B cell (primary cell): Measurements from ENCODE around the gene FNDC11. TPM values are rescaled to one million over a fixed set of nuclear protein-coding genes. Genes with fewer than 3 reads are reported as not detected.
A peak's percentile ranks its signal among the peaks of the same experiment; 100 is the strongest.

Source experiments
- ATAC-seq: fragments of 200-7000 bp; cut with Tn5 transposase; one replicate; pipeline ENCODE4 v1.10.0; 2021; ENCODE audit warnings: low read depth, mild to moderate bottlenecking, moderate number of reproducible peaks, moderate library complexity
- CTCF ChIA-PET: fragments of 350-600 bp; sonication (Branson Sonifier 250); formaldehyde crosslinking; loops from one replicate; lab custom pipeline; 2021; ENCODE audit warnings: antibody characterized with exemption, inconsistent platforms; lab: Charles Lee
- POLR2A ChIA-PET: fragments of 350-600 bp; sonication (Branson Sonifier 250); formaldehyde crosslinking; loops from one replicate; lab custom pipeline; 2021; ENCODE audit warnings: antibody characterized with exemption; lab: Charles Lee
- DNase-seq: peaks from one replicate; pipeline ENCODE4 v3.0.0; 2013
- H2AFZ ChIP-seq: 2 replicates; pipeline ENCODE4 v1.6.1; 2012; ENCODE audit warnings: mild to moderate bottlenecking, low read depth, low read length; ENCODE audit not compliant: insufficient read depth, poor library complexity, severe bottlenecking
- H3K27ac ChIP-seq, 2 donors: 1 replicate in 1 of 2; 2 replicates in 1 of 2; pipeline ENCODE4 v1.5.1; 2012 to 2013; ENCODE audit warnings: low read length in 2 of 2, mild to moderate bottlenecking in 2 of 2, moderate library complexity in 1 of 2
- H3K27me3 ChIP-seq, 4 experiments: fragments of 200-600 bp in 1 of 4; sonication (generic) in 1 of 4; replicated peaks in 1 of 4; 1 replicate in 2 of 4; 2 replicates in 2 of 4; pipeline versions ENCODE4 v1.6.1 to v1.7.0; 2013 to 2016; ENCODE audit warnings: low read length in 3 of 4, mild to moderate bottlenecking in 2 of 4, mixed read lengths in 1 of 4, moderate library complexity in 1 of 4; ENCODE audit not compliant: insufficient read depth in 4 of 4, control insufficient read depth in 3 of 4; ENCODE audit errors: control extremely low read depth in 1 of 4
- H3K36me3 ChIP-seq, 2 experiments: replicated peaks in 1 of 2; 1 replicate in 1 of 2; 2 replicates in 1 of 2; pipeline versions ENCODE4 v1.6.1 to v1.7.1; 2013; ENCODE audit warnings: low read length in 1 of 2; ENCODE audit not compliant: insufficient read depth in 2 of 2, control insufficient read depth in 1 of 2; ENCODE audit errors: control extremely low read depth in 1 of 2, extremely low read depth in 1 of 2
- H3K4me1 ChIP-seq, 2 donors: fragments of 200-600 bp in 1 of 2; sonication (generic) in 1 of 2; 1 replicate in 1 of 2; 2 replicates in 1 of 2; pipeline versions ENCODE4 v1.5.1 to v1.6.1; 2013 to 2017; ENCODE audit warnings: low read length in 2 of 2; ENCODE audit not compliant: control insufficient read depth in 2 of 2, insufficient read depth in 2 of 2
- H3K4me2 ChIP-seq: replicated peaks from 2 replicates; pipeline ENCODE3; 2012; ENCODE audit warnings: mild to moderate bottlenecking, low read depth, low read length; ENCODE audit not compliant: poor library complexity, severe bottlenecking
- H3K4me3 ChIP-seq, 5 experiments: fragments of 200-600 bp in 1 of 5; sonication (generic) in 1 of 5; 1 replicate in 3 of 5; 2 replicates in 2 of 5; pipeline versions ENCODE4 v1.5.1 to v1.7.0; 2011 to 2016; ENCODE audit warnings: low read length in 4 of 5, mild to moderate bottlenecking in 4 of 5, low read depth in 2 of 5, control low read depth in 1 of 5, moderate library complexity in 1 of 5; ENCODE audit not compliant: insufficient read depth in 1 of 5; ENCODE audit errors: control extremely low read depth in 1 of 5, extremely low read depth in 1 of 5
- H3K79me2 ChIP-seq: fragments of 200-600 bp; sonication (generic); one replicate; pipeline ENCODE4 v1.6.0; 2016; ENCODE audit warnings: low read length; ENCODE audit not compliant: control insufficient read depth, insufficient read depth
- H3K9ac ChIP-seq: fragments of 200-600 bp; sonication (generic); 2 replicates; pipeline ENCODE4 v1.6.1; 2017; ENCODE audit warnings: mild to moderate bottlenecking, low read length, moderate library complexity
- H3K9me3 ChIP-seq, 3 donors: one replicate each; pipeline versions ENCODE4 v1.6.1 to v1.7.1; 2013; ENCODE audit warnings: low read length in 2 of 3; ENCODE audit not compliant: control insufficient read depth in 2 of 3, insufficient read depth in 1 of 3; ENCODE audit errors: control extremely low read depth in 1 of 3
- H4K20me1 ChIP-seq: 2 replicates; pipeline ENCODE4 v1.6.0; 2012; ENCODE audit warnings: mild to moderate bottlenecking, low read length; ENCODE audit not compliant: insufficient read depth, control insufficient read depth, poor library complexity, severe bottlenecking
- H3K27ac Mint-ChIP-seq: one replicate; pipeline ENCODE4 v1.8.0; 2021; ENCODE audit warnings: mixed read lengths
- H3K27me3 Mint-ChIP-seq: one replicate; pipeline ENCODE4 v1.8.0; 2021; ENCODE audit warnings: mixed read lengths
- H3K4me1 Mint-ChIP-seq: one replicate; pipeline ENCODE4 v1.8.0; 2021; ENCODE audit warnings: mixed read lengths
- H3K4me3 Mint-ChIP-seq: one replicate; pipeline ENCODE4 v1.8.0; 2021; ENCODE audit warnings: mixed read lengths
- H3K9me3 Mint-ChIP-seq: one replicate; pipeline ENCODE4 v1.8.0; 2022; ENCODE audit warnings: mixed read lengths; ENCODE audit not compliant: insufficient read depth
- CTCF ChIP-seq: fragments of 200-600 bp; IDR thresholded peaks from one replicate; pipeline ENCODE4 v1.8.0; 2022; ENCODE audit warnings: antibody characterized with exemption, mild to moderate bottlenecking
- EZH2 ChIP-seq: IDR thresholded peaks from 2 replicates; pipeline ENCODE4 v1.6.1; 2012; ENCODE audit warnings: borderline replicate concordance, low read depth, mild to moderate bottlenecking, moderate library complexity, low read length; ENCODE audit not compliant: insufficient read depth, poor library complexity, severe bottlenecking
- WGBS: methylation state at CpG from one replicate; pipeline ENCODE4 v1.1.5; 2013; ENCODE audit warnings: missing lambda C conversion rate; ENCODE audit not compliant: insufficient coverage; 5-methylcytosine and 5-hydroxymethylcytosine counted together
- intact Hi-C: fragments of 100-400 bp; cut with micrococcal nuclease; formaldehyde crosslinking; loops from one replicate; pipeline ENCODE4 v1.10.0; 2022
- polyA plus RNA-seq: library from polyadenylated mRNA; depleted of rRNA; stranded (reverse); fragments of >200 nt; gene quantifications from 2 replicates; pipeline ENCODE4 v1.2.3, GENCODE V29; 2012
- total RNA-seq, 2 donors: library from RNA; stranded (reverse); fragments of 120-200 nt in 1 of 2; gene quantifications; 1 replicate in 1 of 2; 2 replicates in 1 of 2; pipeline versions ENCODE4 v1.2.3 to v1.2.4, GENCODE V29; 2013 to 2022

The FNDC11 gene
- total and polyA plus RNA-seq, 2 donors (not counting 1 experiment from before 2014, with no cell fraction given) = 3.8 to 34.2 TPM

- H3K9me3 Mint-ChIP-seq = no peaks in the 10 kb centered on the region
- peaks cover 64% of the 10 kb centered on the region for H3K4me1 Mint-ChIP-seq
- ChIA-PET CTCF (interaction anchor here (1.0 to 1.9 kb wide), 4 partner anchors 8 to 78 kb away, joined by 3 to 8 read pairs (median 3); partner anchors contain the start of gene PTK6), POLR2A (interaction anchor here (0.6 kb wide), 1 partner anchor 137 kb away, joined by 3 read pairs; no protein-coding TSS in a partner anchor)
- Histone ChIP-seq H3K4me3 (no peak overlapping the region), H3K4me1 (peaks cover 41 to 72% of the 10 kb centered on the region in 2 donors), H3K9ac (no peak overlapping the region), H3K27ac (no peak overlapping the region), H2AFZ (no peak overlapping the region), H3K36me3 (no peaks in the 10 kb centered on the region), H3K79me2 (no peaks in the 10 kb centered on the region), H4K20me1 (no peaks in the 10 kb centered on the region), H3K9me3 (no peaks in the 10 kb centered on the region), H3K4me2 (no peak overlapping the region), H3K27me3 (peaks cover 0 to 8% (median 1%) of the 10 kb centered on the region in 4 experiments)
- peak overlapping the region; percentile 46 for H3K27ac Mint-ChIP-seq
- no peak for TF ChIP-seq CTCF
- no peak for TF ChIP-seq EZH2
- intact Hi-C loops = no loop called here
- ATAC-seq = no peak
- no peaks in the 10 kb centered on the region for H3K27me3 Mint-ChIP-seq
- 64% methylated on average over 58 of the region's 58 CpGs for WGBS
- H3K4me3 Mint-ChIP-seq = no peak overlapping the region
- no peak for DNase-seq
Measured at GRCh38 chr20:63546956-63547724, 6.8 kb upstream of the FNDC11 start.
